Activated CD4-positive, alpha-beta memory T cell treated with anti-CD3 and anti-CD28 coated beads, Interleukin-2, amount 10 ng/mL, durations not matched to agents 7 days and 5 days (primary cell): ENCODE measurements around the gene PRKCH. TPM values are rescaled to one million over a fixed set of nuclear protein-coding genes. Genes with fewer than 3 reads are reported as not detected.

ENCODE experiments used
- CTCF ChIA-PET: fragments of 350-600 bp; sonication (Branson Sonifier 250); formaldehyde crosslinking; loops from one replicate; lab custom pipeline; 2021; ENCODE audit warnings: antibody characterized with exemption, inconsistent platforms; lab: Charles Lee
- POLR2A ChIA-PET: fragments of 350-600 bp; sonication (Branson Sonifier 250); formaldehyde crosslinking; loops from one replicate; lab custom pipeline; 2021; ENCODE audit warnings: antibody characterized with exemption; lab: Charles Lee
- DNase-seq: peaks from one replicate; pipeline ENCODE4 v3.0.0-alpha.2; 2020
- H3K27ac Mint-ChIP-seq: one replicate; pipeline ENCODE4 v1.8.0; 2021; ENCODE audit warnings: mild to moderate bottlenecking, mixed read lengths
- H3K27me3 Mint-ChIP-seq: one replicate; pipeline ENCODE4 v1.8.0; 2021; ENCODE audit warnings: mixed read lengths
- H3K36me3 Mint-ChIP-seq: one replicate; pipeline ENCODE4 v1.8.0; 2021; ENCODE audit warnings: low read depth, mixed read lengths
- H3K4me1 Mint-ChIP-seq: one replicate; pipeline ENCODE4 v1.8.0; 2021; ENCODE audit warnings: mixed read lengths
- H3K4me3 Mint-ChIP-seq: one replicate; pipeline ENCODE4 v1.8.0; 2021; ENCODE audit warnings: mild to moderate bottlenecking, mixed read lengths
- H3K9me3 Mint-ChIP-seq: one replicate; pipeline ENCODE4 v1.8.0; 2021; ENCODE audit warnings: mixed read lengths
- total RNA-seq, 2 experiments: library from RNA; stranded (reverse); gene quantifications; one replicate each; pipeline ENCODE4 v1.2.3, GENCODE V29; 2021

The PRKCH gene
- total RNA-seq, 2 experiments from 2014 or later = 186 to 195 TPM

DNA sequence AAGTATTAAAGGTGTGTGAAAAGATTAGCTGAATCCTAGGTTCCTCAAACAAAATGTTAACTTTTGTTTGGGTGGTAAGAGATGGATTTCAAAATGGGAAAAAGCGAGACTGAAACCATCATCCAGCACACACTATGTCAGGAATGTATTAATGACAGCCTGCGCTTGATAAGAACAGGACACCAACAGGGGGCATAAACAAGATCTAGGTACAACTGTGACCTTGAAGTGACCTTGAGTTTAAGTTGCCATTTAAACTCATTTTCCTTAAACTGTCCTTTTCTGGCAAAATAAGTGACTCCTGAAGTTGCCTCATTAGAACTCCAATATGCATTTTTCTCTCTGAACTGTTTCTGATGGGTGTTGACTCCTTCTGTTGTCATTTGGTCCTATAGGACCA is 17.1 kb downstream of the PRKCH start:
- H3K4me1 Mint-ChIP-seq = peaks cover 91% of the 10 kb centered on the region
- ChIA-PET CTCF (interaction anchor here (0.6 to 10.2 kb wide), 5 partner anchors 9 to 115 kb away, joined by 3 to 54 read pairs (median 4); partner anchors contain the start of gene PRKCH), POLR2A (interaction anchor here (1.0 to 19.4 kb wide), 10 partner anchors 9 to 137 kb away, joined by 3 to 366 read pairs (median 5); partner anchors contain the start of gene PRKCH)
- H3K36me3 Mint-ChIP-seq = peaks cover 56% of the 10 kb centered on the region
- peak overlapping the region; percentile 36 for H3K4me3 Mint-ChIP-seq
- peak overlapping the region; percentile 88 for H3K27ac Mint-ChIP-seq
- no peak for DNase-seq
- no peaks in the 10 kb centered on the region for H3K9me3 Mint-ChIP-seq
- H3K27me3 Mint-ChIP-seq = no peaks in the 10 kb centered on the region

DNA sequence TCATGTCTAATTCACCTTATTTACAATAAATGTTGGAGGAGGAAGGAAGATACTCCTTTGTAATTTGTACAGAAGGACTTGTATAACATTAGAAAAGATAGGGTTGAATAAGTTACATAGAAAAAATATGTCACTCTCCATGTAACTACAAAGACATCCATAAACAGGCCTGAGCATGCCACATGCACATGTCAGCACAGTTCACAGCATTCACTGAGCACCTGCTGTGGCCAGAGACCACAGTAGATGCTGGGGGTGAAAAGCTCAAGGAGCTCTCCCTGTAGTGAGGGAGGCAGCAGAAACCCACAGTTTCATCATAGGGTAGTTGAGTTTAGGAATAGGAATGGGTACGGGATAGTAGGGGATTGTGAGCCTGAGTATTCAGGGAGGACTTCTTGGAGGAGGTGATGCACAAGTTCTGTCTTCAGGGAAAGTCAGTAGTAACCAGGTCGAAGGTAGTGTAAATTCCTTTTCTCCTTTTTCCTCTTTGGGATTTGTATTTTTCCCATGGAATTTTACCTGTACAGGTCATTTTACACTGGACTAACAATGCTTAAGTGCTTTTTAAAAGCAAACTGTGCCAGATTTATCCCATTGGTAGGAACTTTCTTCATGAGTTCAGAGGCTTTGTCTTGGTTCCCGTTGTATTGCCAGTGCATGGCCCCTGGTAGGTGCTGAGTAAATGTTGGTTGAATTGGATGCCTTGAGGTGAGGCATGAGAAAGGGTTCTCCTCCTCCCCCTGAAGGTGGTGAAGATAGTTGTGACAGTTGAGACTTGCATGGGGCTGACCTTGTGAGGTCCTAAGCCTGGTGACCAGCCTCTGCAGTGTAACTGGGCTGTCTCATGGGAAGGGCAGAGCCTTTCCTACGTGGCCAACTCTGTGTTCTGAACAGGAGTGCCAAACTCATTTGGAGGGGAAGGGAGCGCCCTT is 20.2 kb downstream of the PRKCH start:
- Mint-ChIP-seq H3K36me3 (peaks cover 44% of the 10 kb centered on the region), H3K27me3 (no peaks in the 10 kb centered on the region), H3K9me3 (no peaks in the 10 kb centered on the region), H3K27ac (peak overlapping the region; percentile 95), H3K4me3 (peak overlapping the region; percentile 60), H3K4me1 (peaks cover 92% of the 10 kb centered on the region)
- POLR2A ChIA-PET = interaction anchor here (1.0 to 19.4 kb wide), 13 partner anchors 9 to 1094 kb away, joined by 3 to 366 read pairs (median 6); partner anchors contain the start of gene PRKCH
- CTCF ChIA-PET = interaction anchor here (0.6 to 2.0 kb wide), 5 partner anchors 9 to 111 kb away, joined by 3 to 7 read pairs (median 5); no protein-coding TSS in a partner anchor
- DNase-seq = no peak

DNA sequence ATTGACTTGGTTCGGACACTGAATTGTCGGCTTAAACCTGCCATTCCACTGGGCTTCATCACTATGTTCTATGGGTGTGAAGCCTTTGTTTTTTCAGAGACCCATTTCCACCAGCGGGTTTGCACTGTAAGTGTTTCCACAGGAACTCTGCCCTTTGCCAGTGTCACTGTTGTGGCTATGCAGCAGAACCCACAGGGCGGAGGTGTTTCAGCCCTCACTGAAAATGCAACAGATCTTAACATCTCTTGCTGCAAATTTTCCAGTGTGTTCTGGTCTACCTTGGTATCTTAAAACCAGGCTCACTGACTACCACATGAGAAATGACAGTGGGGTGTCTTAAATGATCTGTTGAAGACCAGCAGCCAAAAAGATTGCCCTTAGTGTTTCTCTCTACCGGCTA is 21.1 kb downstream of the PRKCH start:
- ChIA-PET POLR2A (interaction anchor here (0.5 to 19.4 kb wide), 12 partner anchors 8 to 1095 kb away, joined by 3 to 366 read pairs (median 6); partner anchors contain the start of gene PRKCH), CTCF (interaction anchor here (0.9 to 2.0 kb wide), 4 partner anchors 10 to 110 kb away, joined by 3 to 7 read pairs (median 6); no protein-coding TSS in a partner anchor)
- DNase-seq = peak; percentile 91
- peak overlapping the region; percentile 95 for H3K27ac Mint-ChIP-seq
- H3K36me3 Mint-ChIP-seq = peaks cover 46% of the 10 kb centered on the region
- H3K27me3 Mint-ChIP-seq = no peaks in the 10 kb centered on the region
- no peaks in the 10 kb centered on the region for H3K9me3 Mint-ChIP-seq
- peak overlapping the region; percentile 62 for H3K4me3 Mint-ChIP-seq
- H3K4me1 Mint-ChIP-seq = peaks cover 94% of the 10 kb centered on the region

DNA sequence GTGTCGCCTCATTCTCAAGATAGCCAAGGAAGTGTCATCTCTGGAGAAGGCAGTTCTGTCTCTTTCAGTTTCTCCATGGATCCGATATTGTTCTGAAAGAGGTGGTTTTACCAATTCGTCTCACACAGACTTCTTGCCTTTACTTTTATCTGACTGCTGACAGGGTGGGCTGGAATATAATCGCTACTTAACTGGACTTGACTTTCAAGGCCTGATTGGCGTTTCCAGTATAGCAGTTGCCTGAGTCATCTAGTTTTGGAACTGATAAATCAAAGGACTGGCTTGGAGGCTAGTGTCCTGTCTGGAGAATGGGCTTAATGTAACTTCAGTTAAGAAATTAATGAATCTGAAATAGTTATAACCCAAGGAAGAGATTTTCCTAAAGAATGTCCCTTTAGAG is 21.6 kb downstream of the PRKCH start:
- no peak for DNase-seq
- peak overlapping the region; percentile 62 for H3K4me3 Mint-ChIP-seq
- CTCF ChIA-PET = interaction anchor here (0.5 to 1.9 kb wide), 5 partner anchors 10 to 1156 kb away, joined by 3 to 14 read pairs (median 4); no protein-coding TSS in a partner anchor

DNA sequence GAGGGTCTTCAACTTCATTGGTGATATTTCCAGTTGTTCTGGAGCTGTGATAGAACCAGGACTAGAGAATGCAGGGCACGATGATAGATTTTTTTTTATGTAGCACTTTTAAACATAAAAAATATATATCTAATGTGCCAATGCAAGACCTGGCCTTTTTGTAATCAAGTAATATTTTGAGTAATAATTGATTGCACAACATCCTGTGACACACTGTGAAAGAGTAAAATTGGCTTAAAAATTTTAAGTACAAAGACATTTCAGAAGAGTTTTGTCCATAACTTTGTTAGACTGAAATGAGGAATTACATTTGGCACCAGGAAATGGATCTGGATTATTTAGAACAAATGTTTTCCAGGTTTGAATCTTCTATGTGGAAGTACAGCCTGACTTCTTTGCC is 22.1 kb downstream of the PRKCH start:
- Mint-ChIP-seq H3K9me3 (peaks cover under 1% of the 10 kb centered on the region), H3K27me3 (no peaks in the 10 kb centered on the region), H3K36me3 (peaks cover 48% of the 10 kb centered on the region), H3K4me3 (peak overlapping the region; percentile 68), H3K4me1 (peaks cover 94% of the 10 kb centered on the region), H3K27ac (peak overlapping the region; percentile 95)
- DNase-seq = no peak
- ChIA-PET CTCF (interaction anchor here (0.6 to 1.9 kb wide), 8 partner anchors 11 to 1156 kb away, joined by 3 to 14 read pairs (median 4); no protein-coding TSS in a partner anchor), POLR2A (interaction anchor here (0.9 to 19.4 kb wide), 19 partner anchors 10 to 133 kb away, joined by 3 to 366 read pairs (median 5); partner anchors contain the start of gene PRKCH)

More for the DNA sequence above, 21.6 kb downstream of the PRKCH start:
- peak overlapping the region; percentile 95 for H3K27ac Mint-ChIP-seq
- no peaks in the 10 kb centered on the region for H3K27me3 Mint-ChIP-seq
- POLR2A ChIA-PET = interaction anchor here (1.0 to 19.4 kb wide), 12 partner anchors 8 to 354 kb away, joined by 3 to 366 read pairs (median 5); partner anchors contain the start of gene PRKCH
- peaks cover 94% of the 10 kb centered on the region for H3K4me1 Mint-ChIP-seq
- H3K9me3 Mint-ChIP-seq = no peaks in the 10 kb centered on the region
- H3K36me3 Mint-ChIP-seq = peaks cover 44% of the 10 kb centered on the region

DNA sequence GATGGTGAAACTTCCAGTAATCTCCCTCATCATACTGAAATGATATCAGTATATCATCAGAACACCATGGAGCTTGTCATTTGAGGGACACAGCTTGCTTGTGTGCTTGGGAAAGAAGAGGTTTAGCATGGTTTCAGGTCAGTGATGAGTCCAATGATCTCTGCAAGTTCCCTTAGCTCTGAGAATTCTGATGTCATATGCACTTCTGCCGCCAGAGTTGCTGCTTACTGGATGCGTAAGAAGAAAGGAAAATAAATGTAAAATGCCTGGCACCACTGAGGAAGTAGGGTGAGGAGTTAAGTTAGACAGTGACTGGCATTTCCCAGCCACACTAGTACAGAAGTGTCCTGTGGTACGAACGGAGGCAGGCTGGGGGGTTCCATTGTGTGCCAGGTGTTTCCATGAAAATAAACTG is 22.6 kb downstream of the PRKCH start:
- no peak for DNase-seq
- H3K9me3 Mint-ChIP-seq = peaks cover 5% of the 10 kb centered on the region
- ChIA-PET POLR2A (interaction anchor here (0.9 to 19.4 kb wide), 20 partner anchors 10 to 133 kb away, joined by 3 to 366 read pairs (median 4); partner anchors contain the start of gene PRKCH), CTCF (interaction anchor here (0.6 to 1.9 kb wide), 8 partner anchors 11 to 386 kb away, joined by 3 to 14 read pairs (median 4); no protein-coding TSS in a partner anchor)
- peak overlapping the region; percentile 68 for H3K4me3 Mint-ChIP-seq
- peak overlapping the region; percentile 95 for H3K27ac Mint-ChIP-seq
- H3K4me1 Mint-ChIP-seq = peaks cover 94% of the 10 kb centered on the region
- H3K36me3 Mint-ChIP-seq = peaks cover 51% of the 10 kb centered on the region
- H3K27me3 Mint-ChIP-seq = no peaks in the 10 kb centered on the region

DNA sequence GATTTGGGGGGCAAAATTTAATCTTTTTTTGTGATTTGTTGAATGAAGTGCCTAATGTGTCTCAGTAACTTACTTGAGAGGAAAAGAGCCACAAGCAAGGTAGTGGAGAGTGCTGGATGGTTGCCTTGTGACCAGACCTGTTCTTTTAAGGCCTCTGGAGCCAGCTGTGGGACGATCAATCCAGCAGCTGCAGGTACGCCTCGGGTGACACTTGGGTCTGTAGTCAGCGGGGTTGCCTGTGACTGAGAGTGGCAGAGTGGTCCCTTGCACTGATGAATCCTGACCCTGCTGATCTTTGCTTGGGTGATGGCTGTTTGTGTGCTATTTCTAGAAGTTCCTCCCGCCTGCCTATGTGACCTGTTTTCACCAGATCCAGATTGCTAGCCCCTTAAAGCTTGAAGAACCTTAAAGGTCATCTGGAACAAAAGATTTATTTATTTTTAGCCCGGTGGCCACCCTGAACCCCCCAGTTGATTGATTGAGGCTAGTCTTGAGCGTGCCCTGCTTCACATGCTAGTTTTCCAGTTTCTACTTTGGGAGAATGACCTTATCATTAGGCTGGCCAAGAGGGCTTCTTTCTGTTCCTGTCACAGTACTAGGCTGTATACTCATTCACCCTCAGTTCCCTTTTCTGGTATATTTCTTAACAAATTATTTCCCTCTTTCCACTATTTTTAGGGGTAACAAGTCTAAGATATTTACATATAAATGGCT is 23.2 kb downstream of the PRKCH start:
- H3K36me3 Mint-ChIP-seq = peaks cover 53% of the 10 kb centered on the region
- peak overlapping the region; percentile 95 for H3K27ac Mint-ChIP-seq
- peak overlapping the region; percentile 68 for H3K4me3 Mint-ChIP-seq
- ChIA-PET CTCF (interaction anchor here (1.0 to 1.9 kb wide), 7 partner anchors 12 to 131 kb away, joined by 3 to 14 read pairs (median 4); no protein-coding TSS in a partner anchor), POLR2A (interaction anchor here (1.0 to 19.4 kb wide), 15 partner anchors 13 to 132 kb away, joined by 3 to 366 read pairs (median 5); partner anchors contain the start of gene PRKCH)
- no peaks in the 10 kb centered on the region for H3K27me3 Mint-ChIP-seq
- no peak for DNase-seq
- H3K4me1 Mint-ChIP-seq = peaks cover 96% of the 10 kb centered on the region
- H3K9me3 Mint-ChIP-seq = peaks cover 8% of the 10 kb centered on the region

DNA sequence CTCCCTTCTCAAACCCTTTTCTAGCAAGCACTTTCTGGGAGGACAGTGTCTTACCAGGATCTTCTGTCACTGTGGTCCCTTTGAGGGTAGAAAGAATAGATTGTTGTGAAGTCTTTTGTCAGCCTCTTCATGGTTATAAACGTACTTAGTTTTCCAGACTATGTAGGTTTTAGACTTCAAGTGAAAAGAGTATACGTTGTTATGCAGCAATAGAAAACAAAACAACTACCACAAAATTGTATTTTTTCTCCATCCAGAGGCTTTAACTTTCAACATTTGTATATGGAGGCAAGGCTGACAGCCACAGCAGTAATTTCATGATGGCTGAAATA is 23.7 kb downstream of the PRKCH start:
- peaks cover 8% of the 10 kb centered on the region for H3K9me3 Mint-ChIP-seq
- POLR2A ChIA-PET = interaction anchor here (0.7 to 19.4 kb wide), 7 partner anchors 8 to 132 kb away, joined by 3 to 366 read pairs (median 27); partner anchors contain the start of gene PRKCH
- peak overlapping the region; percentile 95 for H3K27ac Mint-ChIP-seq
- no peaks in the 10 kb centered on the region for H3K27me3 Mint-ChIP-seq
- CTCF ChIA-PET = no interaction called here
- H3K4me3 Mint-ChIP-seq = peak overlapping the region; percentile 68
- H3K36me3 Mint-ChIP-seq = peaks cover 50% of the 10 kb centered on the region
- H3K4me1 Mint-ChIP-seq = peaks cover 96% of the 10 kb centered on the region
- no peak for DNase-seq

DNA sequence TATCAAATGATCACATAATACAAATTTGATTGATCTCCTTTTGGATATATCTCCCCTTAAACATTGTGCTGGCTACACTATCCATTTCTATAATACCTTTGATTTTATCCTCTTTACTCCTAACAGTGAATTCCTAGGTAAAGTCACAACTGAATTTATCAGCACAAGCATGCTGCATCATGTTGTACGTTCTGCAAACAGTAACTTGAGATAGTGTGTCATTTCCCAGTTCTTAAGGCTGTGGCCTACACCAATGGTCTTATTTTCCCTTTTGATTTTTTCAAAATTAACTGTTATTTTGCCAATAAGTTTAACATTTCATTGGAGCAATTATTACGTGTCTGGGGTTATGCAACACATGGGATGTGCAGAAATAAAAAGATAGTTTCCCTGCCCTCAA is 24.8 kb downstream of the PRKCH start:
- CTCF ChIA-PET = interaction anchor here (1.2 to 1.3 kb wide), 2 partner anchors 13 to 16 kb away, joined by 3 read pairs; no protein-coding TSS in a partner anchor
- H3K4me1 Mint-ChIP-seq = peaks cover 96% of the 10 kb centered on the region
- POLR2A ChIA-PET = interaction anchor here (0.9 to 19.4 kb wide), 9 partner anchors 8 to 106 kb away, joined by 3 to 366 read pairs (median 4); partner anchors contain the start of gene PRKCH
- H3K9me3 Mint-ChIP-seq = peaks cover 8% of the 10 kb centered on the region
- H3K27me3 Mint-ChIP-seq = no peaks in the 10 kb centered on the region
- peak overlapping the region; percentile 95 for H3K27ac Mint-ChIP-seq
- H3K4me3 Mint-ChIP-seq = peak overlapping the region; percentile 68
- DNase-seq = no peak
- peaks cover 48% of the 10 kb centered on the region for H3K36me3 Mint-ChIP-seq

DNA sequence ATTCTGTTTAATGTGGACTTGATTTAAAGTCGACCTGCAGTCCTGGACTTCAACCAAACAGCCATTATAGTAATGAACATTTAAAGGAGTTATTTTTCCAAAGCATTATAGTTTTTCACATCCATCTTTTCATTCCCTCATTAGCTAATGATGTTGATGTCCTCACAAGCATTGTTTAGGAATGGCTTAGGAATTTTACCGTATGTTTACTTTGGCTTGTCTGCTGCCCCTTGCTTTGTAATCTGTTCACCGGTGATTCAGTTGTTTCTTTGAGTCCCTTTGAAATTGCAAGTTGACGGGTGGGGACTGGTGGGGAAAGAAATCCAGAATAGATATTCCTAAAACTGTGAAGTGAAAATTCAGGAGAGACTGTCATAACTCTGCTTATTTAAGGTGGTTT is 25.4 kb downstream of the PRKCH start:
- ChIA-PET POLR2A (interaction anchor here (0.9 to 19.4 kb wide), 10 partner anchors 8 to 106 kb away, joined by 3 to 366 read pairs (median 5); partner anchors contain the start of gene PRKCH), CTCF (interaction anchor here (1.2 to 1.3 kb wide), 2 partner anchors 13 to 15 kb away, joined by 3 read pairs; no protein-coding TSS in a partner anchor)
- H3K36me3 Mint-ChIP-seq = peaks cover 46% of the 10 kb centered on the region

DNA sequence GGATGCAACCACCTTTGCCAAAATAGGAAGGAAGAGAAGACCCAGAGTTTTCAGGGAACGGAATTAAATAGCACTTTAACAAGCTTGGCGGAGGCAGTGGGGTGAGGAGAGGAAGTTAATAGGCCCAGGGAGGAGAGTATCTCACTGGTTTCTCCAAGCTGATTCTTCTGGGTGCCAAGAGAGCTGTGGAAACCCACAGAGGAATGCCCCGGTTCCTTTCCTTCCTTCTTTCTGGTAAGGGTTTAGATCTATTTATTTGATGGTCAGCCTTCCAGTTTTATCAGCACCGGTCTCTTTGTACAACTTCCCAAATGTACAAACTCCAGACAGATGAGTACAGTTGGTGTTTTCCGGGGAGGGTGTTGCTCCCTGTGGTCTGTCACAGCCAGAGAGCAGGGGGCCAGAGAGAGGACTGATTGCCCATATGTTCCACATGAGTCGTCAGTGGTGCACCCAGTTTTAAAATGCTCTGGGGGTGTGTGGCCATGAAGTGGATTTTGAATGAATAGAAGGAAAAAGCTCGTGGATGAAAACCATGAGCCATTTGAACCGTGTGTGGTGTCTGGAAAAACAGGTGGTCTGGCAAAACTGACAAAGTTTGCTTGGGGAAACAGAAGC is 26.6 kb downstream of the PRKCH start:
- Mint-ChIP-seq H3K9me3 (peaks cover 8% of the 10 kb centered on the region), H3K4me1 (peaks cover 96% of the 10 kb centered on the region), H3K4me3 (peak overlapping the region; percentile 67), H3K27me3 (no peaks in the 10 kb centered on the region), H3K27ac (peak overlapping the region; percentile 95), H3K36me3 (peaks cover 51% of the 10 kb centered on the region)
- CTCF ChIA-PET = interaction anchor here (0.8 to 1.1 kb wide), 4 partner anchors 10 to 25 kb away, joined by 3 to 5 read pairs (median 4); no protein-coding TSS in a partner anchor
- no peak for DNase-seq
- POLR2A ChIA-PET = interaction anchor here (0.7 to 19.4 kb wide), 17 partner anchors 8 to 156 kb away, joined by 3 to 366 read pairs (median 4); partner anchors contain the start of gene PRKCH

More for the DNA sequence above, 25.4 kb downstream of the PRKCH start:
- H3K4me3 Mint-ChIP-seq = peak overlapping the region; percentile 67
- DNase-seq = no peak
- no peaks in the 10 kb centered on the region for H3K27me3 Mint-ChIP-seq
- peaks cover 96% of the 10 kb centered on the region for H3K4me1 Mint-ChIP-seq
- peaks cover 8% of the 10 kb centered on the region for H3K9me3 Mint-ChIP-seq
- peak overlapping the region; percentile 95 for H3K27ac Mint-ChIP-seq
